Tibial nerve (tissue), 4 donors: Measurements from ENCODE around the gene RFX1.

Source experiments
- CTCF ChIP-seq, 5 experiments: fragments of 200-600 bp in 3 of 5; fragments of 450-650 bp in 2 of 5; sonication (generic) in 3 of 5; IDR thresholded peaks; one replicate each; pipeline ENCODE4 v1.5.1; 2016 to 2019; ENCODE audit warnings: antibody characterized with exemption in 5 of 5, mild to moderate bottlenecking in 3 of 5, moderate library complexity in 2 of 5
- EP300 ChIP-seq, 2 donors: sonication (generic); formaldehyde crosslinking; IDR thresholded peaks; one replicate each; pipeline ENCODE4 v1.6.1; 2017; ENCODE audit warnings: antibody characterized with exemption in 2 of 2, mild to moderate bottlenecking in 1 of 2
- POLR2A ChIP-seq, 2 donors: fragments of 450-650 bp; IDR thresholded peaks; one replicate each; pipeline ENCODE4 v1.6.1; 2017; ENCODE audit warnings: antibody characterized with exemption in 2 of 2, mild to moderate bottlenecking in 2 of 2, moderate library complexity in 2 of 2

GRCh38 chr19:13972368-13973155, 33.6 kb downstream of the RFX1 start:
- no peak for TF ChIP-seq CTCF (IDR thresholded peaks at IDR 0.05)
- TF ChIP-seq EP300 (IDR thresholded peaks at IDR 0.05), result no peak
- TF ChIP-seq POLR2A (IDR thresholded peaks at IDR 0.05), result no peak
